HG03469 (cell line): ENCODE measurements around the gene AQP6.

Experiments used
- ATAC-seq: cut with Tn5 transposase; IDR thresholded peaks from one replicate; pipeline ENCODE4 v1.9.1; 2021; ENCODE audit warnings: mild to moderate bottlenecking, moderate library complexity, moderate number of reproducible peaks; ENCODE audit not compliant: unreplicated experiment

The AQP6 gene

GRCh38 chr12:49972641-49973360 is at the start of gene AQP6:
TSS of gene AQP6 (plus strand) at chr12:49972947. CDS start at chr12:49973174, 227 bp downstream.
- no peak for ATAC-seq

- ATAC-seq, result no peak
These were observed 49.6 kb upstream of the AQP6 start for GRCh38 chr12:49923035-49923644.

- ATAC-seq, result no peak
These were observed 48.7 kb upstream of the AQP6 start for GRCh38 chr12:49923880-49924556.

GRCh38 chr12:49924628-49925246 is 48.0 kb upstream of the AQP6 start:
- no peak for ATAC-seq

GRCh38 chr12:49925433-49926204 is 47.1 kb upstream of the AQP6 start:
- ATAC-seq, result no peak

- no peak for ATAC-seq
These were observed 44.3 kb upstream of the AQP6 start for GRCh38 chr12:49928471-49928870.

GRCh38 chr12:49929581-49929980 is 43.2 kb upstream of the AQP6 start:
- no peak for ATAC-seq

- ATAC-seq, result no peak
These were observed 42.0 kb upstream of the AQP6 start for GRCh38 chr12:49930515-49931288.

- no peak for ATAC-seq
These were observed 40.7 kb upstream of the AQP6 start for GRCh38 chr12:49932023-49932422.

- ATAC-seq, result no peak
These were observed 40.1 kb upstream of the AQP6 start for GRCh38 chr12:49932533-49933130.

GRCh38 chr12:49933796-49934195 is 39.0 kb upstream of the AQP6 start:
- ATAC-seq, result no peak

GRCh38 chr12:49934505-49934904 is 38.2 kb upstream of the AQP6 start:
- no peak for ATAC-seq

- ATAC-seq, result no peak
These were observed 35.8 kb upstream of the AQP6 start for GRCh38 chr12:49936925-49937324.

GRCh38 chr12:49937639-49938300 is 35.0 kb upstream of the AQP6 start:
- ATAC-seq, result no peak

- ATAC-seq, result no peak
These were observed 33.4 kb upstream of the AQP6 start for GRCh38 chr12:49939307-49939706.

- no peak for ATAC-seq
These were observed 33.0 kb upstream of the AQP6 start for GRCh38 chr12:49939707-49940106.

- no peak for ATAC-seq
These were observed 30.9 kb upstream of the AQP6 start for GRCh38 chr12:49941556-49942511.

- ATAC-seq, result no peak
These were observed 30.2 kb upstream of the AQP6 start for GRCh38 chr12:49942512-49942893.
